GM12878 (cell line): ENCODE measurements around the gene SLC39A7. TPM values are rescaled to one million over a fixed set of nuclear protein-coding genes. Genes with fewer than 3 reads are reported as not detected.

Experiments used
- BCL11A ChIP-seq: IDR thresholded peaks from 2 replicates; pipeline ENCODE4 v1.6.1; 2011; ENCODE audit warnings: low read depth, low read length
- CBFB ChIP-seq: IDR thresholded peaks from 2 replicates; pipeline ENCODE4 v1.6.1; 2016; ENCODE audit warnings: antibody characterized with exemption, low read depth
- ESRRA ChIP-seq: IDR thresholded peaks from 2 replicates; pipeline ENCODE4 v1.6.1; 2012; ENCODE audit warnings: mild to moderate bottlenecking, low read length, improper control_type of control experiment
- GATAD2B ChIP-seq: fragments of 450-650 bp; conservative IDR thresholded peaks from 2 replicates; pipeline ENCODE4 v1.6.1; 2017; ENCODE audit warnings: low read depth, mild to moderate bottlenecking, moderate library complexity
- MEF2B ChIP-seq: fragments of 450-650 bp; IDR thresholded peaks from 2 replicates; pipeline ENCODE4 v1.6.1; 2018; ENCODE audit warnings: mild to moderate bottlenecking, moderate library complexity; ENCODE audit not compliant: partially characterized antibody, poor library complexity, severe bottlenecking
- NRF1 ChIP-seq: conservative IDR thresholded peaks from 2 replicates; pipeline ENCODE4 v1.6.1; 2011; ENCODE audit warnings: mild to moderate bottlenecking, low read depth, low read length, improper control_type of control experiment
- PAX8 ChIP-seq: fragments of 450-650 bp; IDR thresholded peaks from 2 replicates; pipeline ENCODE4 v1.6.1; 2017; ENCODE audit warnings: mild to moderate bottlenecking, moderate library complexity
- RAD21 ChIP-seq: IDR thresholded peaks from 2 replicates; pipeline ENCODE4 v1.6.1; 2011; ENCODE audit warnings: mild to moderate bottlenecking, low read depth, low read length, moderate library complexity; ENCODE audit not compliant: insufficient read depth
- RCOR1 ChIP-seq: conservative IDR thresholded peaks from 2 replicates; pipeline ENCODE4 v1.6.1; 2012; ENCODE audit warnings: low read depth, low read length, improper control_type of control experiment
- SIX5 ChIP-seq: IDR thresholded peaks from 2 replicates; pipeline ENCODE4 v1.6.1; 2011; ENCODE audit warnings: mild to moderate bottlenecking, low read depth, low read length, moderate library complexity; ENCODE audit not compliant: severe bottlenecking
- SMAD5 ChIP-seq: IDR thresholded peaks from 2 replicates; pipeline ENCODE4 v1.6.1; 2016; ENCODE audit warnings: antibody characterized with exemption, low read depth
- SUZ12 ChIP-seq: fragments of 200-600 bp; sonication (generic); IDR thresholded peaks from one replicate; pipeline ENCODE4 v1.6.1; 2018; ENCODE audit warnings: antibody characterized with exemption, mild to moderate bottlenecking; ENCODE audit not compliant: unreplicated experiment
- ZSCAN29 ChIP-seq: fragments of 450-650 bp; IDR thresholded peaks from 2 replicates; pipeline ENCODE4 v1.6.1; 2017; ENCODE audit warnings: mild to moderate bottlenecking, moderate library complexity
- polyA plus RNA-seq, 11 experiments: library from polyadenylated mRNA; depleted of rRNA in 4 of 11; unstranded in 6 of 11; stranded (reverse) in 5 of 11; fragments of >200 nt; fragmentation: Nextera tagmentation in 4 of 11; fragmentation: Illumina TruSeq in 1 of 11; extraction: Ambion mirVana in 4 of 11; extraction: Trizol in 1 of 11; gene quantifications; 1 replicate in 1 of 11; 2 replicates in 10 of 11; pipeline versions ENCODE4 v1.2.1 to v1.2.3, GENCODE V29; 2011 to 2016; ENCODE audit warnings: inconsistent platforms in 2 of 11, missing spikeins in 2 of 11, low read depth in 1 of 11
- total RNA-seq, 4 experiments: library from RNA; depleted of rRNA in 3 of 4; stranded (reverse); fragments of >200 nt in 3 of 4; fragmentation: Illumina TruSeq in 1 of 4; extraction: Trizol in 1 of 4; gene quantifications; 2 replicates each; pipeline versions ENCODE4 v1.2.1 to v1.2.3, GENCODE V29; 2013 to 2021
- TF ChIP-seq, protein P1 (sequence below): fragments of 450-650 bp; IDR thresholded peaks from 2 replicates; pipeline ENCODE4 v1.6.1; 2017; ENCODE audit warnings: low read depth, mild to moderate bottlenecking, moderate library complexity
- TF ChIP-seq, protein P2 (sequence below): IDR thresholded peaks from 2 replicates; pipeline ENCODE4 v1.6.1; 2011; ENCODE audit warnings: low read depth, mild to moderate bottlenecking, low read length, moderate library complexity, borderline replicate concordance; ENCODE audit errors: extremely low read depth
- TF ChIP-seq, protein P3 (sequence below): fragments of 450-650 bp; IDR thresholded peaks from 2 replicates; pipeline ENCODE4 v1.6.1; 2017; ENCODE audit warnings: mild to moderate bottlenecking, low read depth, inconsistent platforms; ENCODE audit not compliant: poor library complexity, severe bottlenecking
- TF ChIP-seq, protein P4 (sequence below): IDR thresholded peaks from 2 replicates; pipeline ENCODE4 v1.6.1; 2011; ENCODE audit warnings: borderline replicate concordance, low read depth, mild to moderate bottlenecking, moderate library complexity, low read length; ENCODE audit not compliant: insufficient read depth, poor library complexity, severe bottlenecking
- TF ChIP-seq, protein P5 (sequence below): IDR thresholded peaks from 2 replicates; pipeline ENCODE4 v1.6.1; 2012; ENCODE audit warnings: low read depth, low read length, improper control_type of control experiment
- TF ChIP-seq, protein P6 (sequence below): fragments of 450-650 bp; IDR thresholded peaks from 2 replicates; pipeline ENCODE4 v1.6.1; 2017; ENCODE audit warnings: mild to moderate bottlenecking, moderate library complexity

Gene SLC39A7
- total and polyA plus RNA-seq, 10 of the 15 experiments (the other 5 are each of a cell fraction or from before 2014, with no cell fraction given) = 7.3 to 63.1 (median 40.6) TPM

DNA sequence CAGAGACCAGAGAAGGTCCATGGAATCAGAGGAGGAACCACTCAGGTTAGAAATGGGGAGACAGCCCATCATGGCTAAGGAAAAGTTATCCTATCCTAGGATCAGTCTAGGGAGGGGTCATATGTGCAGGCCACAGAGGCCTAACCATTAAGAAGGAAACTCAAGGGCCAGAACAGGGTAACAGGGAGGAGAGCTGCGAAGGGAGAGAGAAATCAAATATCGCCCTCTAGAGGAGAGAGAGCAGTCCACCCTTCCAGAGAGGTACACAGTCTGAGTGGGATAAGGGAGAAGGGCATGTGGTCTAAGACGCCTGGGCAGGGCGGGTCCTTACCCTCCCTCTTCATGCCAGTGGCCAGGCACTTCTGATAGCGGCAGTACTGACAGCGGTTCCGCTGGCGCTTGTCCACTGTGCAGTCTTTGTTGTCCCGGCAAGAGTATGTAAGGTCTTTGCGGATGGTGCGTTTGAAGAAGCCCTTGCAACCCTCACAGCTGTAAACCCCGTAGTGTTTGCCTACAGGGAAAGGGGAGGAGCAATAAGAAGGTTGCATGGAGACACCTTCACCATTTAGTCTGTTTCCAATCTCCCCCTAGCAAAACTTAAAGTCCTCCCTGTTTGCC is 3.1 kb upstream of the SLC39A7 start (continued):
- TF ChIP-seq, protein P1, sequence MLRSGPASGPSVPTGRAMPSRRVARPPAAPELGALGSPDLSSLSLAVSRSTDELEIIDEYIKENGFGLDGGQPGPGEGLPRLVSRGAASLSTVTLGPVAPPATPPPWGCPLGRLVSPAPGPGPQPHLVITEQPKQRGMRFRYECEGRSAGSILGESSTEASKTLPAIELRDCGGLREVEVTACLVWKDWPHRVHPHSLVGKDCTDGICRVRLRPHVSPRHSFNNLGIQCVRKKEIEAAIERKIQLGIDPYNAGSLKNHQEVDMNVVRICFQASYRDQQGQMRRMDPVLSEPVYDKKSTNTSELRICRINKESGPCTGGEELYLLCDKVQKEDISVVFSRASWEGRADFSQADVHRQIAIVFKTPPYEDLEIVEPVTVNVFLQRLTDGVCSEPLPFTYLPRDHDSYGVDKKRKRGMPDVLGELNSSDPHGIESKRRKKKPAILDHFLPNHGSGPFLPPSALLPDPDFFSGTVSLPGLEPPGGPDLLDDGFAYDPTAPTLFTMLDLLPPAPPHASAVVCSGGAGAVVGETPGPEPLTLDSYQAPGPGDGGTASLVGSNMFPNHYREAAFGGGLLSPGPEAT = no peak
- TF ChIP-seq RCOR1 (no peak), MEF2B (no peak), ZSCAN29 (no peak), PAX8 (no peak), SMAD5 (no peak), CBFB (no peak), NRF1 (no peak), RAD21 (peak; percentile 62), BCL11A (no peak), ESRRA (0 out of 2 replicates have a peak, but pooled peaks have one; percentile 31), GATAD2B (no peak), SIX5 (no peak), SUZ12 (no peak)
- TF ChIP-seq, protein P2, sequence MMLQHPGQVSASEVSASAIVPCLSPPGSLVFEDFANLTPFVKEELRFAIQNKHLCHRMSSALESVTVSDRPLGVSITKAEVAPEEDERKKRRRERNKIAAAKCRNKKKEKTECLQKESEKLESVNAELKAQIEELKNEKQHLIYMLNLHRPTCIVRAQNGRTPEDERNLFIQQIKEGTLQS = no peak
- TF ChIP-seq, protein P3, sequence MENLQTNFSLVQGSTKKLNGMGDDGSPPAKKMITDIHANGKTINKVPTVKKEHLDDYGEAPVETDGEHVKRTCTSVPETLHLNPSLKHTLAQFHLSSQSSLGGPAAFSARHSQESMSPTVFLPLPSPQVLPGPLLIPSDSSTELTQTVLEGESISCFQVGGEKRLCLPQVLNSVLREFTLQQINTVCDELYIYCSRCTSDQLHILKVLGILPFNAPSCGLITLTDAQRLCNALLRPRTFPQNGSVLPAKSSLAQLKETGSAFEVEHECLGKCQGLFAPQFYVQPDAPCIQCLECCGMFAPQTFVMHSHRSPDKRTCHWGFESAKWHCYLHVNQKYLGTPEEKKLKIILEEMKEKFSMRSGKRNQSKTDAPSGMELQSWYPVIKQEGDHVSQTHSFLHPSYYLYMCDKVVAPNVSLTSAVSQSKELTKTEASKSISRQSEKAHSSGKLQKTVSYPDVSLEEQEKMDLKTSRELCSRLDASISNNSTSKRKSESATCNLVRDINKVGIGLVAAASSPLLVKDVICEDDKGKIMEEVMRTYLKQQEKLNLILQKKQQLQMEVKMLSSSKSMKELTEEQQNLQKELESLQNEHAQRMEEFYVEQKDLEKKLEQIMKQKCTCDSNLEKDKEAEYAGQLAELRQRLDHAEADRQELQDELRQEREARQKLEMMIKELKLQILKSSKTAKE = no peak
- TF ChIP-seq, protein P4, sequence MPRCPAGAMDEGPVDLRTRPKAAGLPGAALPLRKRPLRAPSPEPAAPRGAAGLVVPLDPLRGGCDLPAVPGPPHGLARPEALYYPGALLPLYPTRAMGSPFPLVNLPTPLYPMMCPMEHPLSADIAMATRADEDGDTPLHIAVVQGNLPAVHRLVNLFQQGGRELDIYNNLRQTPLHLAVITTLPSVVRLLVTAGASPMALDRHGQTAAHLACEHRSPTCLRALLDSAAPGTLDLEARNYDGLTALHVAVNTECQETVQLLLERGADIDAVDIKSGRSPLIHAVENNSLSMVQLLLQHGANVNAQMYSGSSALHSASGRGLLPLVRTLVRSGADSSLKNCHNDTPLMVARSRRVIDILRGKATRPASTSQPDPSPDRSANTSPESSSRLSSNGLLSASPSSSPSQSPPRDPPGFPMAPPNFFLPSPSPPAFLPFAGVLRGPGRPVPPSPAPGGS = no peak
- TF ChIP-seq, protein P5, sequence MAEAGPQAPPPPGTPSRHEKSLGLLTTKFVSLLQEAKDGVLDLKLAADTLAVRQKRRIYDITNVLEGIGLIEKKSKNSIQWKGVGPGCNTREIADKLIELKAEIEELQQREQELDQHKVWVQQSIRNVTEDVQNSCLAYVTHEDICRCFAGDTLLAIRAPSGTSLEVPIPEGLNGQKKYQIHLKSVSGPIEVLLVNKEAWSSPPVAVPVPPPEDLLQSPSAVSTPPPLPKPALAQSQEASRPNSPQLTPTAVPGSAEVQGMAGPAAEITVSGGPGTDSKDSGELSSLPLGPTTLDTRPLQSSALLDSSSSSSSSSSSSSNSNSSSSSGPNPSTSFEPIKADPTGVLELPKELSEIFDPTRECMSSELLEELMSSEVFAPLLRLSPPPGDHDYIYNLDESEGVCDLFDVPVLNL = no peak
- TF ChIP-seq, protein P6, sequence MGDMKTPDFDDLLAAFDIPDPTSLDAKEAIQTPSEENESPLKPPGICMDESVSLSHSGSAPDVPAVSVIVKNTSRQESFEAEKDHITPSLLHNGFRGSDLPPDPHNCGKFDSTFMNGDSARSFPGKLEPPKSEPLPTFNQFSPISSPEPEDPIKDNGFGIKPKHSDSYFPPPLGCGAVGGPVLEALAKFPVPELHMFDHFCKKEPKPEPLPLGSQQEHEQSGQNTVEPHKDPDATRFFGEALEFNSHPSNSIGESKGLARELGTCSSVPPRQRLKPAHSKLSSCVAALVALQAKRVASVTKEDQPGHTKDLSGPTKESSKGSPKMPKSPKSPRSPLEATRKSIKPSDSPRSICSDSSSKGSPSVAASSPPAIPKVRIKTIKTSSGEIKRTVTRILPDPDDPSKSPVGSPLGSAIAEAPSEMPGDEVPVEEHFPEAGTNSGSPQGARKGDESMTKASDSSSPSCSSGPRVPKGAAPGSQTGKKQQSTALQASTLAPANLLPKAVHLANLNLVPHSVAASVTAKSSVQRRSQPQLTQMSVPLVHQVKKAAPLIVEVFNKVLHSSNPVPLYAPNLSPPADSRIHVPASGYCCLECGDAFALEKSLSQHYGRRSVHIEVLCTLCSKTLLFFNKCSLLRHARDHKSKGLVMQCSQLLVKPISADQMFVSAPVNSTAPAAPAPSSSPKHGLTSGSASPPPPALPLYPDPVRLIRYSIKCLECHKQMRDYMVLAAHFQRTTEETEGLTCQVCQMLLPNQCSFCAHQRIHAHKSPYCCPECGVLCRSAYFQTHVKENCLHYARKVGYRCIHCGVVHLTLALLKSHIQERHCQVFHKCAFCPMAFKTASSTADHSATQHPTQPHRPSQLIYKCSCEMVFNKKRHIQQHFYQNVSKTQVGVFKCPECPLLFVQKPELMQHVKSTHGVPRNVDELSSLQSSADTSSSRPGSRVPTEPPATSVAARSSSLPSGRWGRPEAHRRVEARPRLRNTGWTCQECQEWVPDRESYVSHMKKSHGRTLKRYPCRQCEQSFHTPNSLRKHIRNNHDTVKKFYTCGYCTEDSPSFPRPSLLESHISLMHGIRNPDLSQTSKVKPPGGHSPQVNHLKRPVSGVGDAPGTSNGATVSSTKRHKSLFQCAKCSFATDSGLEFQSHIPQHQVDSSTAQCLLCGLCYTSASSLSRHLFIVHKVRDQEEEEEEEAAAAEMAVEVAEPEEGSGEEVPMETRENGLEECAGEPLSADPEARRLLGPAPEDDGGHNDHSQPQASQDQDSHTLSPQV = no peak
